BLaER1 treated with 17β-estradiol and CSF1 and Interleukin-3, amounts not matched to agents 10 nM and 100 nM (cell line): ENCODE data around the gene KATNB1.

Source experiments
- H3K27ac ChIP-seq, 11 experiments: shearing (Covaris generic); formaldehyde crosslinking; 2 replicates each; pipeline ENCODE4 v1.8.1; 2022
- H3K27me3 ChIP-seq, 11 experiments: shearing (Covaris generic); formaldehyde crosslinking; 2 replicates each; pipeline ENCODE4 v1.8.1; 2022
- H3K36me3 ChIP-seq, 11 experiments: shearing (Covaris generic); formaldehyde crosslinking; 2 replicates each; pipeline ENCODE4 v1.8.1; 2022
- H3K4me1 ChIP-seq, 10 experiments: shearing (Covaris generic); formaldehyde crosslinking; 2 replicates each; pipeline ENCODE4 v1.8.1; 2022
- H3K4me2 ChIP-seq, 11 experiments: shearing (Covaris generic); formaldehyde crosslinking; 2 replicates each; pipeline ENCODE4 v1.8.1; 2022
- H3K4me3 ChIP-seq, 10 experiments: shearing (Covaris generic); formaldehyde crosslinking; 2 replicates each; pipeline ENCODE4 v1.8.1; 2022
- H3K9ac ChIP-seq, 11 experiments: shearing (Covaris generic); formaldehyde crosslinking; 2 replicates each; pipeline ENCODE4 v1.8.1; 2022
- H3K9me3 ChIP-seq, 11 experiments: shearing (Covaris generic); formaldehyde crosslinking; replicated peaks in 1 of 11; 2 replicates each; pipeline ENCODE4 v1.8.1; 2022
- H4K20me1 ChIP-seq, 11 experiments: shearing (Covaris generic); formaldehyde crosslinking; 2 replicates each; pipeline ENCODE4 v1.8.1; 2022
- Cebpa-rat ChIP-seq, 11 experiments: shearing (Covaris generic); IDR thresholded peaks; 2 replicates each; pipeline ENCODE4 v1.8.1; 2022

KATNB1 gene

GRCh38 chr16:57752581-57753447 lies 17.2 kb downstream of the KATNB1 start:
- Histone ChIP-seq H3K4me1 (peaks cover 0 to 27% (median 14%) of the 10 kb centered on the region in 10 experiments; a peak in 15 of 20 replicates), H3K27me3 (no peaks in the 10 kb centered on the region), H3K4me3 (no peak overlapping the region), H3K27ac (no peak overlapping the region), H3K9ac (peak overlapping the region in 1 of 11 experiments; percentile 11; a peak in 1 of 22 replicates), H3K9me3 (no peaks in the 10 kb centered on the region), H4K20me1 (peaks cover 0 to 21% (median 7%) of the 10 kb centered on the region in 11 experiments; a peak in 8 of 22 replicates), H3K36me3 (peaks cover 57 to 97% (median 74%) of the 10 kb centered on the region in 11 experiments), H3K4me2 (no peak overlapping the region)
- no peak for TF ChIP-seq Cebpa-rat (IDR thresholded peaks at IDR 0.05)

DNA sequence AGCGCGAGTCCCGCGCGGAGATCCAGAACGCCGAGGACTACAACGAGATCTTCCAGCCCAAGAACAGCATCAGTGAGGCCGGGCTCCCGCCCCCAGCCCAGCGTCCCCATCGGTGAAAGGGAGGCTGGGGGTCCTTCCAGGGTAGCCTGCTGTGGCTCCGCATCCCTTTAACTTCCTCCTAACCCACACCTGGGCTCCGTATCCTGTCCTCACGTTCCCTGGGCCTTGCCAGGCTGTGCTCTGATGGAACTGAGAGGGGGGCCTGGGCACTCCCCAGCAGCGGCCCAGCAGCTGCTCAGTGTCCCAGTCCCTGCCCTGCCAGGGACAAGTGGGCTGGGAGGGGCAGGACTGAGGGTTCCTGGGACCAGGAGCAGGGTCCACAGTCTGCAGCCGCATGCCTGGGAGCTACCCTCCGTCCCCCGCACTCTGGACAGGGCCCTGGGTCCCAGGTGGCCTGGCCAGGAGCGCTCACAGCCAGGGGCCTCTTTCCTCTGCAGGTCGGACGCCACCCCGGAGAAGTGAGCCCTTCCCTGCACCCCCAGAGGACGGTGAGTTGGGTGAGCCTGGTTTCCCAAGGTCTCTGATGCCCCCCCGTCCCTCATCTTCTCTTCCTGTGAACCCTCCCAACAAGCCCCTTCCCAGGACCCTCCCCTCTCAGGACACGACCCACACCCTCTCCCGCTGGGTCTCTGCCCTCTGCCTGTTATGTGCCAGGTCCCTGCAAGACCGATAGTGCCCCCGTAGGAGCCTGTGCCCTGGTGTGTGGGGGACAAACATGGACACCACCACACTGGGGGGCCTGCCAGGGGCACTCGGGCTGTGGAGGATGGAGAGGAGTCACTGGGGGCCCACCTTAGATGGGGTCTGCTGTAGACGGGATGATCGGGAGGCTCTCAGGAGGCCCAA lies 18.1 kb downstream of the KATNB1 start:
- Histone ChIP-seq H3K9me3 (no peaks in the 10 kb centered on the region), H3K4me3 (no peak overlapping the region), H3K27me3 (no peaks in the 10 kb centered on the region), H3K4me1 (peaks cover 0 to 36% (median 16%) of the 10 kb centered on the region in 10 experiments; a peak in 15 of 20 replicates), H3K36me3 (peaks cover 62 to 97% (median 79%) of the 10 kb centered on the region in 11 experiments), H3K27ac (peak overlapping the region in 2 of 11 experiments; percentile 28 to 43; a peak in 2 of 22 replicates), H4K20me1 (peaks cover 0 to 28% (median 7%) of the 10 kb centered on the region in 11 experiments; a peak in 8 of 22 replicates), H3K9ac (peak overlapping the region in 3 of 11 experiments; percentile 19 to 34 (median 23); a peak in 1 of 22 replicates), H3K4me2 (no peak overlapping the region)
- TF ChIP-seq Cebpa-rat (IDR thresholded peaks at IDR 0.05): no peak

DNA sequence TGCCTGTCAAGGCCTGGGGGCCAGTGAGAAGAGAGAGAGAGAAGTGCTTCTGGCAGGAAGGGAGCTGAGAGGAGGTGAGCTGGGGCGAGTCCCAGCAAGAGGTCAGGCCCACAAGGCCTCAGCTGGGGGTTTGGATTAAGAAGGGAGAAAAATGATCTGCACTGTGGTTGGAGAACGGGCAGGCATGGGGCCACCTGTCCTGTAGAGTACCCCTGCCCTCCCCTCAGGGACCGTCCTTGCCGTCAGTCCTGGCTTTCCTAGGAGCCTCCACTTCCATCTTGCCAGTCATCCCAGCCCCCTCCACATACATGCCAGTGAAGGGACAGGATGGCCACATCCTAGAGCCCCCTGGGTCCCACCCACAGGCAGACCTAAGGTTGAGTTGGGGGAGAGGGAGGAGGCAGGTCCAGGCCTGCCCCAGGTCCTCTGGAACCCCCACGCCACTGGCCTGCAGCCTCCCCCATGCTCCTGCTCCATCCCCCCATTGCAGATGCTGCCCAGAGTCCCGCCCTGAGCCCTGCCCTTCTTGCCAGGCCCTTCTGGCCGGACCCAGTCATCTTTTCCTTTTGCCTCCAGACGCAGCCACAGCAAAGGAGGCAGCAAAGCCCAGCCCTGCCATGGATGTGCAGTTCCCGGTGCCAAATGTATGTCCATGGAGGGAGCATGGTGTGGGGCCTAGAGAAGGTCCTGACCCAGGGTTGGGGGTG lies 18.9 kb downstream of the KATNB1 start:
- Histone ChIP-seq H4K20me1 (peaks cover 0 to 32% (median 7%) of the 10 kb centered on the region in 11 experiments; a peak in 8 of 22 replicates), H3K4me2 (no peak overlapping the region), H3K4me3 (no peak overlapping the region), H3K9ac (peak overlapping the region in 4 of 11 experiments; percentile 19 to 34 (median 24); a peak in 4 of 22 replicates), H3K27me3 (no peaks in the 10 kb centered on the region), H3K9me3 (no peaks in the 10 kb centered on the region), H3K27ac (peak overlapping the region in 4 of 11 experiments; percentile 26 to 43 (median 28); a peak in 4 of 22 replicates), H3K4me1 (peaks cover 0 to 42% (median 16%) of the 10 kb centered on the region in 10 experiments; a peak in 15 of 20 replicates), H3K36me3 (peaks cover 54 to 97% (median 84%) of the 10 kb centered on the region in 11 experiments)
- no peak for TF ChIP-seq Cebpa-rat (IDR thresholded peaks at IDR 0.05)

DNA sequence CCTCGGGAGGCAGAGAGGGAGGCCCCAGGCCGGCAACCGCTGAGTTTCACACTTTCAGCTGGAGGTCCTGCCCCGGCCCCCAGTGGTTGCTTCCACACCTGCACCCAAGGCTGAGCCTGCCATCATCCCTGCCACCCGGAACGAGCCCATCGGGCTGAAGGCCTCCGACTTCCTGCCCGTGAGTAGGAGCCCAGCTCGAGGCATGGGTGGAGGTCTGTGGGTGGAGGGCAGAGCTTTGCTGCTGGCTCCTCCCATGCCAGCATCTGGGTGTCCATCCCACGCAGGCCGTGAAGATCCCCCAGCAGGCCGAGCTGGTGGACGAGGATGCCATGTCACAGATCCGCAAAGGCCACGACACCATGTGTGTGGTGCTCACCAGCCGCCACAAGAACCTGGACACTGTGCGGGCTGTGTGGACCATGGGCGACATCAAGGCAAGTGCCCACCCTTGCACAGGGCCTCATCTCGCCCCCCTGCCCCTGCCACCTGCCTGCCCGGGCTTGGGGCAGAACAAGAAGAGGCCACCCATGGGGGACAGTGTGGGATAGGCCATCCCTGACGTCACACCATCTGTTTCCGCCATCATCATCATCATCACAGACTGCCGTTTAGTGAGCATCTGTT lies 19.6 kb downstream of the KATNB1 start:
- H3K4me3 ChIP-seq: no peak overlapping the region
- peaks cover 0 to 39% (median 9%) of the 10 kb centered on the region in 10 experiments; a peak in 13 of 20 replicates for H3K4me1 ChIP-seq
- no peaks in the 10 kb centered on the region for H3K27me3 ChIP-seq
- no peak overlapping the region for H3K4me2 ChIP-seq
- no peaks in the 10 kb centered on the region for H3K9me3 ChIP-seq
- H3K9ac ChIP-seq: peak overlapping the region in 2 of 11 experiments; percentile 15 to 34; a peak in 2 of 22 replicates
- H4K20me1 ChIP-seq: peaks cover 0 to 38% (median 6%) of the 10 kb centered on the region in 11 experiments; a peak in 8 of 22 replicates
- H3K27ac ChIP-seq: peak overlapping the region in 3 of 11 experiments; percentile 26 to 28 (median 28); a peak in 1 of 22 replicates
- H3K36me3 ChIP-seq: peaks cover 50 to 97% (median 88%) of the 10 kb centered on the region in 11 experiments
- no peak for TF ChIP-seq Cebpa-rat (IDR thresholded peaks at IDR 0.05)

DNA sequence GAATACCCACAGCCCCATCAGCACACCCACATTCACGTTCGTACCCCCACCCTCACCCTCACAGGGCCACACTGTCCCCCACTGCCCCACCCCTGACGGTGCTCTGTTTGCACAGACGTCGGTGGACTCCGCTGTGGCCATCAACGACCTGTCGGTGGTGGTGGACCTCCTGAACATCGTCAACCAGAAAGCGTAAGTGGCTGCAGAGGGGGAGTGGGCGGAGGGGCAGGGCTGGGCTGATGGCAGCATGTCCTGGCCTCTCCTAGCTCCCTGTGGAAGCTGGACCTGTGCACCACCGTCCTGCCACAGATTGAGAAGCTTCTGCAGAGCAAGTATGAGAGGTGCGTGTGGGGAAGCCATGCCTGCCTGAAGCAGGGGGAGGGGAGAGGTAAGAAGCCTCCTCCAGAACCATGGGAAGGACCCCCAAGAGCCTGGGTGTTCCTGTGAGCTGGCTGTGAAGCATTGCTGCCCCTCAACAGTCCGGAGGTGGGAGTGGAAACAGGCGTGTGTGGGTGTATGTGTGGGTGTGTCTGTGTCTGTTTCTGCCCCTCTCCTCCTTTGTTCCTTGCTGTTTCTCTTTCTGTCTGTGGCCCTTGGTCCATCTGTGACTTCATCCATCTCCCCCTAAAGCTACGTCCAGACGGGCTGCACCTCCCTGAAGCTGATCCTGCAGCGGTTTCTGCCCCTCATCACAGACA lies 20.3 kb downstream of the KATNB1 start:
- Histone ChIP-seq H3K36me3 (peaks cover 48 to 98% (median 90%) of the 10 kb centered on the region in 11 experiments), H3K4me3 (no peak overlapping the region), H3K9me3 (no peaks in the 10 kb centered on the region), H3K27ac (peak overlapping the region in 4 of 11 experiments; percentile 4 to 29 (median 18); a peak in 3 of 22 replicates), H3K4me2 (peak overlapping the region in 2 of 11 experiments; percentile 0 to 50; a peak in 4 of 22 replicates), H3K27me3 (no peaks in the 10 kb centered on the region), H4K20me1 (peaks cover 0 to 44% (median 6%) of the 10 kb centered on the region in 11 experiments; a peak in 8 of 22 replicates), H3K4me1 (peaks cover 0 to 37% (median 7%) of the 10 kb centered on the region in 10 experiments; a peak in 8 of 20 replicates), H3K9ac (peak overlapping the region in 3 of 11 experiments; percentile 19 to 67 (median 52); a peak in 2 of 22 replicates)
- TF ChIP-seq Cebpa-rat (IDR thresholded peaks at IDR 0.05): no peak

- H4K20me1 ChIP-seq: peaks cover 0 to 45% (median 6%) of the 10 kb centered on the region in 11 experiments; a peak in 8 of 22 replicates
- no peak overlapping the region for H3K4me3 ChIP-seq
- peak overlapping the region in 3 of 11 experiments; percentile 0 to 50 (median 28); a peak in 4 of 22 replicates for H3K4me2 ChIP-seq
- peak overlapping the region in 4 of 11 experiments; percentile 4 to 29 (median 18); a peak in 5 of 22 replicates for H3K27ac ChIP-seq
- peak overlapping the region in 5 of 11 experiments; percentile 14 to 67 (median 19); a peak in 4 of 22 replicates for H3K9ac ChIP-seq
- no peaks in the 10 kb centered on the region for H3K9me3 ChIP-seq
- no peaks in the 10 kb centered on the region for H3K27me3 ChIP-seq
- TF ChIP-seq Cebpa-rat (IDR thresholded peaks at IDR 0.05): no peak
- H3K36me3 ChIP-seq: peaks cover 40 to 98% (median 86%) of the 10 kb centered on the region in 11 experiments
- H3K4me1 ChIP-seq: peaks cover 0 to 37% (median 7%) of the 10 kb centered on the region in 10 experiments; a peak in 8 of 20 replicates
These were observed 21.1 kb downstream of the KATNB1 start for GRCh38 chr16:57756424-57757325.
